ENCODE results near the gene RABAC1. TPM values are rescaled to one million over a fixed set of nuclear protein-coding genes. Genes with fewer than 3 reads are reported as not detected.

Gene RABAC1
- total and polyA plus RNA-seq, 2 experiments from 2014 or later, result 405 to 470 TPM

GRCh38 chr19:41913538-41914423 is 45.3 kb downstream of the RABAC1 start:
- H3K27ac ChIP-seq, result no peak overlapping the region
- DNase-seq, result no peak
- H3K4me1 ChIP-seq (ENCODE audit: insufficient read depth), result no peaks in the 10 kb centered on the region
- H3K9me3 ChIP-seq (ENCODE audit: low read depth), result no peaks in the 10 kb centered on the region
- no peaks in the 10 kb centered on the region for H4K20me1 ChIP-seq (ENCODE audit: insufficient read depth)
- no peaks in the 10 kb centered on the region for H3F3A ChIP-seq (ENCODE audit: insufficient read depth)
- H2AFZ ChIP-seq, result no peak overlapping the region
- in situ Hi-C loops (cut with MboI), result no loop called here
- no peak overlapping the region for H3K4me3 ChIP-seq
- H3K4me2 ChIP-seq (ENCODE audit: unreplicated experiment), result no peak overlapping the region
- TF ChIP-seq EZH2 (IDR thresholded peaks at IDR 0.05; ENCODE audit: insufficient read depth, poor library complexity, severe bottlenecking), result peak; percentile 91
- TF ChIP-seq EZH2phosphoT487 (IDR thresholded peaks at IDR 0.05; ENCODE audit: insufficient read depth, low read depth), result 0 out of 2 replicates have a peak, but pooled peaks have one; percentile 36
- H3K27me3 ChIP-seq (replicated peaks; ENCODE audit: insufficient read depth), result peaks cover 49% of the 10 kb centered on the region
- 4 to 5% methylated on average over 7 to 21 of the region's 21 CpGs for WGBS, 2 experiments (ENCODE audit: low coverage in 1 of 2, low lambda C conversion rate in 2 of 2, missing lambda C conversion rate in 2 of 2)
- H3K79me2 ChIP-seq (ENCODE audit: insufficient read depth), result no peaks in the 10 kb centered on the region
- H3K9ac ChIP-seq, result no peak overlapping the region
- no peaks in the 10 kb centered on the region for H3K9me2 ChIP-seq (ENCODE audit: insufficient read depth)
- H3K36me3 ChIP-seq (ENCODE audit: low read depth), result no peaks in the 10 kb centered on the region

GRCh38 chr19:41912899-41913537 is 46.1 kb downstream of the RABAC1 start:
- Histone ChIP-seq H3K9ac (no peak overlapping the region), H3K9me2 (ENCODE audit: insufficient read depth) (no peaks in the 10 kb centered on the region), H2AFZ (no peak overlapping the region), H3K27ac (no peak overlapping the region), H3K36me3 (ENCODE audit: low read depth) (no peaks in the 10 kb centered on the region), H3K79me2 (ENCODE audit: insufficient read depth) (no peaks in the 10 kb centered on the region), H3K4me3 (no peak overlapping the region), H3K27me3 (replicated peaks; ENCODE audit: insufficient read depth) (peaks cover 49% of the 10 kb centered on the region), H4K20me1 (ENCODE audit: insufficient read depth) (no peaks in the 10 kb centered on the region), H3K4me1 (ENCODE audit: insufficient read depth) (no peaks in the 10 kb centered on the region), H3K9me3 (ENCODE audit: low read depth) (no peaks in the 10 kb centered on the region), H3K4me2 (ENCODE audit: unreplicated experiment) (no peak overlapping the region), H3F3A (ENCODE audit: insufficient read depth) (no peaks in the 10 kb centered on the region)
- TF ChIP-seq EZH2phosphoT487 (IDR thresholded peaks at IDR 0.05; ENCODE audit: insufficient read depth, low read depth) (no peak), EZH2 (IDR thresholded peaks at IDR 0.05; ENCODE audit: insufficient read depth, poor library complexity, severe bottlenecking) (no peak)
- 0 to 2% methylated on average over 11 to 47 of the region's 51 CpGs for WGBS, 2 experiments (ENCODE audit: low coverage in 1 of 2, low lambda C conversion rate in 2 of 2, missing lambda C conversion rate in 2 of 2)
- in situ Hi-C loops (cut with MboI), result no loop called here
- peak; percentile 52 for DNase-seq

- no peak overlapping the region for H3K27ac ChIP-seq
- H3K4me1 ChIP-seq (ENCODE audit: insufficient read depth), result no peaks in the 10 kb centered on the region
- no peak overlapping the region for H2AFZ ChIP-seq
- H3K36me3 ChIP-seq (ENCODE audit: low read depth), result no peaks in the 10 kb centered on the region
- H3K79me2 ChIP-seq (ENCODE audit: insufficient read depth), result no peaks in the 10 kb centered on the region
- in situ Hi-C loops (cut with MboI), result no loop called here
- no peak overlapping the region for H3K9ac ChIP-seq
- no peaks in the 10 kb centered on the region for H4K20me1 ChIP-seq (ENCODE audit: insufficient read depth)
- no peak for DNase-seq
- WGBS, 2 experiments (ENCODE audit: low coverage in 1 of 2, low lambda C conversion rate in 2 of 2, missing lambda C conversion rate in 2 of 2), result 5 to 8% methylated on average over 29 of the region's 29 CpGs
- H3K4me3 ChIP-seq, result no peak overlapping the region
- no peaks in the 10 kb centered on the region for H3F3A ChIP-seq (ENCODE audit: insufficient read depth)
- peak; percentile 98 for TF ChIP-seq EZH2 (IDR thresholded peaks at IDR 0.05; ENCODE audit: insufficient read depth, poor library complexity, severe bottlenecking)
- TF ChIP-seq EZH2phosphoT487 (IDR thresholded peaks at IDR 0.05; ENCODE audit: insufficient read depth, low read depth), result peak; percentile 33; the same call in 1 of the 2 replicates
- no peak overlapping the region for H3K4me2 ChIP-seq (ENCODE audit: unreplicated experiment)
- H3K9me2 ChIP-seq (ENCODE audit: insufficient read depth), result no peaks in the 10 kb centered on the region
- H3K27me3 ChIP-seq (replicated peaks; ENCODE audit: insufficient read depth), result peaks cover 47% of the 10 kb centered on the region
- H3K9me3 ChIP-seq (ENCODE audit: low read depth), result no peaks in the 10 kb centered on the region
Observed at GRCh38 chr19:41911889-41912731, 47.0 kb downstream of the RABAC1 start.

Data from GM23248 (cell line).